ES-I3 (cell line): Measurements from ENCODE around the gene TASOR2.
A peak's percentile ranks its signal among the peaks of the same experiment; 100 is the strongest.

ENCODE experiments used
- H3K36me3 ChIP-seq: 2 replicates; pipeline ENCODE4 v1.6.1; 2013; ENCODE audit warnings: mild to moderate bottlenecking, low read length, control low read depth, moderate library complexity; ENCODE audit not compliant: insufficient read depth
- H3K4me1 ChIP-seq: 2 replicates; pipeline ENCODE4 v1.6.1; 2013; ENCODE audit warnings: mild to moderate bottlenecking, control low read depth, low read length; ENCODE audit not compliant: insufficient read depth
- H3K9ac ChIP-seq: 2 replicates; pipeline ENCODE4 v1.6.1; 2013; ENCODE audit warnings: low read depth, mild to moderate bottlenecking, low read length, moderate library complexity
- H3K9me3 ChIP-seq: 2 replicates; pipeline ENCODE4 v1.6.1; 2013; ENCODE audit warnings: mild to moderate bottlenecking, low read length, moderate library complexity; ENCODE audit not compliant: control insufficient read depth, insufficient read depth

Gene TASOR2

GRCh38 chr10:5684971-5685763, 529 bp downstream of the TASOR2 start:
- no peaks in the 10 kb centered on the region for H3K4me1 ChIP-seq
- peak overlapping the region; percentile 85 for H3K9ac ChIP-seq
- no peaks in the 10 kb centered on the region for H3K36me3 ChIP-seq
- no peaks in the 10 kb centered on the region for H3K9me3 ChIP-seq

GRCh38 chr10:5685764-5686240, 1.2 kb downstream of the TASOR2 start:
- Histone ChIP-seq H3K36me3 (no peaks in the 10 kb centered on the region), H3K9me3 (no peaks in the 10 kb centered on the region), H3K9ac (peak overlapping the region; percentile 85), H3K4me1 (no peaks in the 10 kb centered on the region)

- Histone ChIP-seq H3K9me3 (no peaks in the 10 kb centered on the region), H3K4me1 (peaks cover 6% of the 10 kb centered on the region; the same call in 1 of the 2 replicates), H3K36me3 (no peaks in the 10 kb centered on the region), H3K9ac (no peak overlapping the region)
Measured at GRCh38 chr10:5688587-5688986, 3.9 kb downstream of the TASOR2 start.

GRCh38 chr10:5691786-5692185, 7.1 kb downstream of the TASOR2 start:
- Histone ChIP-seq H3K9me3 (no peaks in the 10 kb centered on the region), H3K36me3 (no peaks in the 10 kb centered on the region), H3K4me1 (peaks cover 6% of the 10 kb centered on the region; the same call in 1 of the 2 replicates), H3K9ac (peak overlapping the region; percentile 84; the same call in 1 of the 2 replicates)

GRCh38 chr10:5692461-5693358, 8.1 kb downstream of the TASOR2 start:
- Histone ChIP-seq H3K9ac (peak overlapping the region; percentile 84), H3K36me3 (no peaks in the 10 kb centered on the region), H3K4me1 (peaks cover 12% of the 10 kb centered on the region), H3K9me3 (no peaks in the 10 kb centered on the region)

- Histone ChIP-seq H3K36me3 (no peaks in the 10 kb centered on the region), H3K4me1 (peaks cover 20% of the 10 kb centered on the region), H3K9me3 (no peaks in the 10 kb centered on the region), H3K9ac (no peak overlapping the region)
Measured at GRCh38 chr10:5694573-5694972, 9.9 kb downstream of the TASOR2 start.

- Histone ChIP-seq H3K9me3 (no peaks in the 10 kb centered on the region), H3K36me3 (no peaks in the 10 kb centered on the region), H3K9ac (no peak overlapping the region), H3K4me1 (peaks cover 20% of the 10 kb centered on the region)
Measured at GRCh38 chr10:5697342-5697741, 12.7 kb downstream of the TASOR2 start.

GRCh38 chr10:5698062-5698461, 13.4 kb downstream of the TASOR2 start:
- no peaks in the 10 kb centered on the region for H3K9me3 ChIP-seq

GRCh38 chr10:5708356-5708755, 23.7 kb downstream of the TASOR2 start:
- H3K9ac ChIP-seq: no peak overlapping the region
- H3K36me3 ChIP-seq: no peaks in the 10 kb centered on the region
- 0 out of 2 replicates have a peak, but pooled peaks cover 6% of the 10 kb centered on the region for H3K4me1 ChIP-seq
- H3K9me3 ChIP-seq: 0 out of 2 replicates have a peak, but pooled peaks cover 2% of the 10 kb centered on the region

More at GRCh38 chr10:5698062-5698461, 13.4 kb downstream of the TASOR2 start:
- H3K36me3 ChIP-seq: no peaks in the 10 kb centered on the region
- H3K4me1 ChIP-seq: peaks cover 17% of the 10 kb centered on the region
- no peak overlapping the region for H3K9ac ChIP-seq

- Histone ChIP-seq H3K9me3 (0 out of 2 replicates have a peak, but pooled peaks cover 2% of the 10 kb centered on the region), H3K4me1 (0 out of 2 replicates have a peak, but pooled peaks cover 6% of the 10 kb centered on the region), H3K36me3 (no peaks in the 10 kb centered on the region), H3K9ac (no peak overlapping the region)
Measured at GRCh38 chr10:5709865-5710264, 25.2 kb downstream of the TASOR2 start.

- no peaks in the 10 kb centered on the region for H3K9me3 ChIP-seq
- H3K9ac ChIP-seq: no peak overlapping the region
- H3K4me1 ChIP-seq: 0 out of 2 replicates have a peak, but pooled peaks cover 6% of the 10 kb centered on the region
- no peaks in the 10 kb centered on the region for H3K36me3 ChIP-seq
Measured at GRCh38 chr10:5710859-5711258, 26.2 kb downstream of the TASOR2 start.

- no peak overlapping the region for H3K9ac ChIP-seq
Measured at GRCh38 chr10:5711642-5712041, 27.0 kb downstream of the TASOR2 start.

GRCh38 chr10:5719546-5719945, 34.9 kb downstream of the TASOR2 start:
- Histone ChIP-seq H3K9me3 (no peaks in the 10 kb centered on the region), H3K4me1 (no peaks in the 10 kb centered on the region), H3K9ac (no peak overlapping the region), H3K36me3 (0 out of 2 replicates have a peak, but pooled peaks cover 4% of the 10 kb centered on the region)

More at GRCh38 chr10:5711642-5712041, 27.0 kb downstream of the TASOR2 start:
- Histone ChIP-seq H3K36me3 (no peaks in the 10 kb centered on the region), H3K4me1 (0 out of 2 replicates have a peak, but pooled peaks cover 6% of the 10 kb centered on the region), H3K9me3 (no peaks in the 10 kb centered on the region)

GRCh38 chr10:5720182-5720581, 35.5 kb downstream of the TASOR2 start:
- Histone ChIP-seq H3K4me1 (no peaks in the 10 kb centered on the region), H3K9me3 (no peaks in the 10 kb centered on the region), H3K36me3 (0 out of 2 replicates have a peak, but pooled peaks cover 4% of the 10 kb centered on the region), H3K9ac (no peak overlapping the region)
